C4-2B (cell line): ENCODE measurements around the gene ITPR2.

Experiments
- ZFX ChIP-seq: fragments of 450-650 bp; IDR thresholded peaks from 2 replicates; pipeline ENCODE4 v1.6.1; 2017
- TF ChIP-seq, protein P1 (sequence below): fragments of 450-650 bp; conservative IDR thresholded peaks from 2 replicates; pipeline ENCODE4 v1.5.1; 2017; ENCODE audit warnings: mild to moderate bottlenecking

DNA sequence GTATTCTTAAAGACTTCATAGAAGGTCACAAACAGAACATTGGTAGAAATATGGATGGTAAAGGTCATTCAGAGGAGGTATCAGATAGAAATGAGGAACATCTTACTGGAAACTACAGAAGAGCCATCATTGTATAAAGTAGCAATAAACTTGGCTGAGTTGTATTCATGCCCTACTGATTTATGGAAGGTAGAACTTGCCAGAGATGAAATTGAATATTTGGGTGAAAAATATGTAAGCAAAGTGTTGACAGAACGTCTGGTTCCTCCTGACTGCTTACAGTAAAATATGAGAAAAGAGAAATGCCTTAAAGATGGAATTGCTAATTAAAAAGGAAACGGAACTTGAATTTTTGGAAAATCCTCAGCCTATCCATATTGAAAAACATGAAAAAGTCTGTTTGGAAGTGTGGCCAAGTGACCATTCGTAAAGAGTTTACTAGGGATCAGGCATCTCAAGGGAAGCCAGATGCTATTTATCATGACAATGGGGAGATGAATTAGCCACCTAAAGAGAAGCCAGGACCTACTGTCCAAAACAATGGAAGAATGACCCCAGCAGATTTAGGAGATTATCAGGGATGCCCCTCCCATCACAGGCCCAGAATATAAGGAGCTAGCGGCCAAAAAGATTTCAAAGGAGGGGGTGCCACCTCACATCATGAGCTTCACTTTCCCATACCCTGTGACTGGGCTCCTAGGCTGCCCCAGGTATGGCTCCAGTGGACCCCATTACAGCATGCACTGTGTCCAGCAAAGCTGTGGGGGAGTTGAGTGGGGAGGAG lies 189.3 kb downstream of the ITPR2 start:
- TF ChIP-seq, protein P1, sequence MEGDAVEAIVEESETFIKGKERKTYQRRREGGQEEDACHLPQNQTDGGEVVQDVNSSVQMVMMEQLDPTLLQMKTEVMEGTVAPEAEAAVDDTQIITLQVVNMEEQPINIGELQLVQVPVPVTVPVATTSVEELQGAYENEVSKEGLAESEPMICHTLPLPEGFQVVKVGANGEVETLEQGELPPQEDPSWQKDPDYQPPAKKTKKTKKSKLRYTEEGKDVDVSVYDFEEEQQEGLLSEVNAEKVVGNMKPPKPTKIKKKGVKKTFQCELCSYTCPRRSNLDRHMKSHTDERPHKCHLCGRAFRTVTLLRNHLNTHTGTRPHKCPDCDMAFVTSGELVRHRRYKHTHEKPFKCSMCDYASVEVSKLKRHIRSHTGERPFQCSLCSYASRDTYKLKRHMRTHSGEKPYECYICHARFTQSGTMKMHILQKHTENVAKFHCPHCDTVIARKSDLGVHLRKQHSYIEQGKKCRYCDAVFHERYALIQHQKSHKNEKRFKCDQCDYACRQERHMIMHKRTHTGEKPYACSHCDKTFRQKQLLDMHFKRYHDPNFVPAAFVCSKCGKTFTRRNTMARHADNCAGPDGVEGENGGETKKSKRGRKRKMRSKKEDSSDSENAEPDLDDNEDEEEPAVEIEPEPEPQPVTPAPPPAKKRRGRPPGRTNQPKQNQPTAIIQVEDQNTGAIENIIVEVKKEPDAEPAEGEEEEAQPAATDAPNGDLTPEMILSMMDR = no peak
- no peak for TF ChIP-seq ZFX
